ENCODE data around the gene BOC.

GRCh38 chr3:113170771-113171170, 40.6 kb upstream of the BOC start:
- TF ChIP-seq CTCF (conservative IDR thresholded peaks at IDR 0.05; ENCODE audit: low read length) = no peak
- TF ChIP-seq EZH2phosphoT487 (IDR thresholded peaks at IDR 0.05; ENCODE audit: borderline replicate concordance, low read depth, low read length) = no peak

All from OCI-LY7 (cell line).